CD4-positive, alpha-beta T cell treated with Interleukin-15 for 1 hour (primary cell): ENCODE data around the gene SLC44A3.
A peak's percentile ranks its signal among the peaks of the same experiment; 100 is the strongest.

Experiments
- DNase-seq: peaks from one replicate; pipeline ENCODE4 v3.0.0-alpha.2; 2020

The SLC44A3 gene

DNA sequence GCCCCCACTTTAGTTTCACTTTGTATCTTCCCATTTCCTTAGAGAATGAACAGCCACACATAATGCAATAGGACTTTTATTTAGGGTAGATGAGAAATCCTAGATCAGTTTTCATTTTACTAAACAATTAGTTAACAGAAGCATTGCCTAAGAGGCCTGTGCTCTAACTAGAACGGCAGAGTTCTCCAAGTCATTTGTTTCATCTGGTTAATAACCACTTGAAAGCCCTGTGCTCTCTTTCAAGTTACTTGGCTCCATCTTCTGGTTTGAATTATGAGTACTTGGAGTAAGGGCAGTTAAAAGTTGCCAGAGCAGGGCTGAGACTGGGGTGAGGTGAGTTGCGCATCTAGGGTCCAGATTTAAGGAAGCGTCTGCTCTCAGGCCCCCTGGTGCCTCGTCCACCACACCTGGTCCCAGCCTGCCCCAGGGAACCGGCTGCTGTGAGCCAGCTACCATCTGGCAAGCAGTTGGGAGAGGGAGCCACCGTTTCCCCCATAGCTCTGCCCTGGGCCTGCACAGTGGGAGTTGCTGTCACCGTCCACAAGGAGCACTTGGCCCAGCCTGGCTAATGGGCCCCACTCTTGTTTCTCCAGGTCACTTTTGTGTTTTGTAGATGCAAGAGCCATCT is 18.1 kb upstream of the SLC44A3 start:
- DNase-seq, result no peak

DNA sequence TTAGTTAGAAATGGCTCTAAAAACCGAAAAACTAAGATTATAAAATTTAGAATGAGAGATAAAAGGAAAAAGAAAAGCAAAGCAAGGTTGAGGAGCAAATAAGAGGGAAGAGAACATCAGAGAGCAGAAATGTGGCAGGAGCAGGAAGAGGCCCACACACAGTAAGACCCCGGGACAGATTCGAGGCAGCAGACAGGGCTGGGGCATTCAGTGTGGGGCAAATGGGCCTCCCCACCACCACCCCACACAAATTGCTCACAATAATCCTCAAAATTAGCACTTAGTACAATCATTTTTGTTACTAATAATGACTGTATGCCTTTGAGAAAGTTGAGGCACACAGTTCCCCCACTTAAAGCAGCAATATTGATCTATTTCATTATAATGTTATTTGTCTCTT is 17.1 kb upstream of the SLC44A3 start:
- no peak for DNase-seq

DNA sequence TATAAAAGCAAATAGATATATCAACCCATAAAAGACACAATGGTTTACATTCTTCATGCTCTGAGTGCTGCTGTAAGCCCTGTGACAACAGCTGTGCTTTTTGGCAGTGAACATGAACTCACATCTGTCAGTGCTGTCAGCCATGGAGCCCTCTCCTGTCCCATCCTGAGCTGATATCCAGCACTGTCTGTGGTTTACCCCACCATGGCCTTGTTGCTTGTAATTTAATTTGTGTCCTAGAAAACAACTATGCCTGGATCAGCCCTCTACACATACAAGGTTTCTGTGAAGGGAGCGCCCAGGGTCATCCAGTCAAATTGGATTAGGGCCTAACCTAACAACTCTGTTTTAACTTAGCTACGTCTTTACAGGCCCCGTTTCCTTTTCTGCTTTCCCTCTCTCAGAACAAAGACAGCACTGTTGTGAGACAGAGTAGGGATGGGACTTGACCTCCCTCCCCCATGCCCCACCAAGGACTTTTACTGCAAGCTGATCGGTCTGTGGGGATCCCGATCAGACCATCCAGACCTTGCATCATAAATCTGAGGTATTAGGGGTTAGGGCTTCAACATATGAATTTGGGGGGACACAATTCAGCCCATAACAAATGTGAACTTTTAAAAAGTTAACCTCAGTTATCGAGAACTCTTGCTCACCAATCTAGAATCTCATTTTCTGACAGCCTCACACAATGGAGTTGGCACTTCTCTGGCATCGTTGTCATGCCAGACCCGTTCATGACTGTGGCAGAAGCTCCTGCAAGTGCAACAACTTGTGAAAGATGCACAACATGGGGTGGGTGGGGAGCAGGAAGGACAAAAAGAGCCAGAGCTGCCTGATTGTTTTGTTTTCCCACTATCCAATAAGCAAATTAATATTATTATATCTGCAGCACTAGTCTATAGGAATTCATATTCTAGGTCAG is 16.4 kb upstream of the SLC44A3 start:
- no peak for DNase-seq

DNA sequence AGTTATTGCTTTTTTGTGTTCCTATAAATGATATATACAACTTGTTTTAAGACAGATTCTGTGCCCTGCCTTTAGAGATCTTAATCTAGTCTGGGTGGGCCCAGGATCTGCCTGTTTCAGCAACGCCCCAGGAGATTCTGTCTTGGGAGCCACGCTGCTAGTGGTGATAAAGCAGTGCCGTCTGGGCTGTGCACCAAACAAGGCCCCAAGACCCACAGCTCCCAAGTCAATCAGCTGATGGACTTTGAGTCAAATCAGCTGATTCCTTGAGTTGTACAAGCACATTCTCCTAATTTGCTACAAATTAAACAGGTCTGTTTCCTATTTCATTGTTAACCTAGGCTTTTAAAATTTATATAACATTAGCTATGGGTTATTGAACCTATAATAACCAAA is 15.7 kb upstream of the SLC44A3 start:
- DNase-seq, result no peak

DNA sequence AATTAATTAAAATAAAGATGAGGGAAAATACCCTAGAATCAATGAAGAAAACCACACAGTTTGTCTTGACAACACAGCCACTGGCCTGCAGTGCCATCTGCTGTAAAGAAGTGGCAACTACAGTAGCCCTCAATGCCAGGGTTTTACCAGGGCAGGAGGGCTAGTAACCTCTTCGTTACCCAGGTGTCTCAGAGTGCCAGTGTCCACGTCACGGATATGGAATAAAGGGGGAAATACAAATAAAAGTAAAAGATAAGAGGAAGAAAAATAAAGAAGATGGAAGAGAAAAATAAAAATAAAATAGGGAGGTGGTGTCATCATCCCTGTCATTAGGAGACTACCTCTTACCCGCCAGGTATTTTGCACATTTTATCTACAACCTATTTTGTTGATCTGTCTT is 14.2 kb upstream of the SLC44A3 start:
- peak; percentile 45 for DNase-seq

DNA sequence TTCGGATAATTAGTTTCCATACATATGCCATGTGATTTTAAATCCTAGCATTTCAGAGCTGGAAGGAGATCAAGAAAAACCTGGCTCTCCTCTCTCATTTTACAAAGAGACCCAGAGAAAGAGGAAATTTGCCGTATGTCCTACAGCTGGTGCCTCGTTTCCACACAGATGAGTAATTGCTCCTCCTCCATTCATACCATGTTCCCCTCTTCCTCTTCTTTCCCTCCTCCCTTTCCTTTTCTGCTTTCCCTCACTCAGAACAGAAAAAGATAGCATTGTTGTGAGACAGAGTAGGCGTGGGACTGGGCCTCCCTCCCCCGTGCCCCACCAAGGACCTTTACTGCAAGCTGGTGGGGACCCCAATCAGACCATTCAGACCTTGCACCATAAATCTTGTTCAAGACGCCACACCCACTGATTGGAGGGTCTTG is 13.7 kb upstream of the SLC44A3 start:
- no peak for DNase-seq

DNA sequence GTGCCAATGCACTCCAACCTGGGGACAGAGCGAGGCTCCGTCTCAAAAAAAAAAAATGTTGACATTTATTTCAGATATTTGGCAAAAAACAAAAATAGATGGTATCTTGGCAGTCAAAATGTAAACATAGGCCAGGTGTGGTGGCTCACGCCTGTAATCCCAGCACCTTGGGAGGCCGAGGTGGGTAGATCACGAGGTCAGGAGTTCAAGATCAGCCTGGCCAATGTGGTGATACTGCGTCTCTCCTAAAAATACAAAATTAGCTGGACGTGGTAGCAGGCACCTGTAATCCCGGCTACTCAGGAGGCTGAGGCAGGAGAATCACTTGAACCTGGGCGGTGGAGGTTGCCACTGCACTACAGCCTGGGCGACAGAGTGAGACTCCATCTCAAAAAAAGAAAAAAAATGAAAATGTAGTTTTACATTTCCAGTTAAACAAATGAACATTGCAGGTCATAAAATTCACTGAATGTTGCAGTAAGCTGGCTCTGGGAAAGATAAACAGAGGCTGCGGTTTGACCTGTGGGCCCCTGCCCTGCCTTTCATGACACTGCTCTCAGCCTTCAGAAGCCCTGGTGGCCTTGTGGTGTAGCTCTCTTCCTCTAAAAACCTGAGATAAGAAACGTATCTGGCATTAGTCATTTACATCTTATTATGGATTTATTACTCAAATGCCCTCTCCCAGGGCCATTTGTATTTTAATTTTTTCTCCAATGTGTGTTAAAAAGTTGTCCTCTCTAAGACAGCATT is 12.2 kb upstream of the SLC44A3 start:
- no peak for DNase-seq

DNA sequence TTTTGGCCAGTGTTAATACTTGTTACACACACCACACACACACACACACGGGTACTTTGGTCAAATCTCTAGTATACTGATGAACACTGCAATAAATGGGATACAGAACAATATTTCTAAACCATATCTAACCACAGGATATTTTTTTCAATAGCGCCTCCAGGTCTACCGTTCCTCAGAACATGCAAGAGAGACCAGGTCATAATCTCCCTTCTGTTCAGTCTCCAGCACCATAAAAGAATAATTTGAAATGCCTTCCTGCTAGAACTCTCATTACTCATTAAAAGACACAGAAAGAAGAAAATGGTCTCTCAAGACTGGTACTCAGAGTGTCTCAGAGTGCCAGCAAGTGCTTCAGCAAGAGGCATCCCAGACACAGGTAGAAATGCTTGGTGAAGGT is 11.5 kb upstream of the SLC44A3 start:
- DNase-seq, result no peak

DNA sequence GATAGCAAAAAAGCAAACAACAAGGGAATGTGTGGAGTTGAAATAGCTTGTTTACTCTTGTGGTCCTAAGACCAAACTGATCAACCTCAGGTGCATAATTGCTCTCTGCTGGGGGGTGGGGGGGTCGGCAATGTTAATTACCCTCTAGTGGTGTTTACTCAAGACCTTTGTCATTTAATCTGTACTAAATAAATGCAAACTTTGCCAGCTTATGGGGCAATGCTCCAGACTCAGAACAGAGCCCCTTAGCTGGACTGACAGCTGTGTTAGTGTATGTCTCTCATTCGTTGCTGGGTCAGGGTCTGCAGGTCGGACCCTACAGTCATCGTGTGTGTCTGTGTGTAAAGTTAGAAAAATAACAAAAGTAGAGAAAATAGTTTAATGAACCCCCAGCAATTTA is 7.2 kb upstream of the SLC44A3 start:
- DNase-seq, result no peak

DNA sequence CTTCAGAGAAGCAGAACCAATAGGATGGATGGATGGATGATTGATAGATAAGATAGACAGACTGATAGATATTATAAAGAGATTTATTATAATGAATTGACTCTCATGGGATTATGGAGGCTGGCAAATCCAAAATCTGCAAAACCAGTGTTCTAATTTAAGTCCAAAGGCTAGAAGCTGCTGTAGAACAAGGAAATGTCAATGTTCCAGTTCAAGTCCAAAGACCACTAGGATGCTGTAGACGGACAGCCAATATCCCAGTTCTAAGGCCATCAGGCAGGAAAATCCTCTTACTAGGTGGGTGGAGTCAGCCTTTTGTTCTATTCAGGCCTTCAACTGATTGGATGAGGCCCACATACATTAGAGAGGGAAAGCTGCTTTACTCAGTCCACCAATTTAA is 4.1 kb upstream of the SLC44A3 start:
- DNase-seq, result no peak

DNA sequence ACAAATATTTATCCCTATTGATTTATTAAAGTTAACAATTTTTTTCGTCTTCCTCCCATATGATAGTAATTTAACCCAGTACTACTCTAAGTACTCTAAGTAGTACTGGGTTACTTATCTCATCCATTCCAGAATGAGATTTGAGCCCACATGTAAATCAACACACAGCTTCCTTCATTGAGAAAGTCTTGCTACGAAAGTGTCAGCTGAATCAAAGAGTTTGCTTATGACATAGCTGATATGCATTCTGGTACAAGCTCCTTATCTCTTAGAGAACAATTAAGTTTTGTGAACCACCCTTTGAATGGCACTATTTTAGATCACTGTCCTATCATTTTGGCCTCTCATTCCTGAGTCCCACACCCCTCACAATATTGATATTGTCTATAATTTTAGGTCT is 2.4 kb upstream of the SLC44A3 start:
- no peak for DNase-seq

DNA sequence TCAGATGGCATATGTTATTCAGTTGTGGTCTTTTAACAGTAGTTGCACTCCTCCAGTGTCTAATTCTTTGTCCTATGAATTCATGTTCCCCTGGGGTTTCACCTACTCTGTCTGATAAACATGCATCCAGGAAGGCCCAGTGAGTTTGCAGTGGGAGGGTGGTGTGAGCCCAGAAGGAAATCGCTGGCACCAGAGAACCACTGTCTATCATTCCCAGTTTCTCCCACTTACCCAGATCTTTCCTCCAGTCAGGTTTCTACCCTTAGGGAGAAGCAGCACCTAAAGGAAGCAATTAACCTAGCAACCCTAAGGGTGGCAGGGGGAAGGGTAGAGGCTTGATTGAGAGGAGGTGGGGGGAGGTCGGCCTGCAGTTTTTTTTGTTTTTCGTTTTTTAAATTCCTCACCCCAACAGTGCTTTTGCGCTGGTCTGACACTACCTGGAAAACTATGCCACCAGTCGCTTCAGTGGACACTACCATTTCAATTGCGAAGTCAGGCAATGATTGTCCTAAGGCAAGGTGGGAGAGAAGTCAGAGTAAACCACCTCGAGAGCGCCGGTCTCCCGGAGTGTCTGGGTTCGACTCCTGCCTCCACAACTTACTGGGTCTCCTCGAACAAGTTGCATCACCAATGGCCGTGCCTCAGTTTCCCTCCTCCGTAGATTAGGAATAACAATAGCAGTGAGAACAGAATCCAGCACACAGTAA is 766 bp upstream of the SLC44A3 start:
- DNase-seq, result no peak

DNA sequence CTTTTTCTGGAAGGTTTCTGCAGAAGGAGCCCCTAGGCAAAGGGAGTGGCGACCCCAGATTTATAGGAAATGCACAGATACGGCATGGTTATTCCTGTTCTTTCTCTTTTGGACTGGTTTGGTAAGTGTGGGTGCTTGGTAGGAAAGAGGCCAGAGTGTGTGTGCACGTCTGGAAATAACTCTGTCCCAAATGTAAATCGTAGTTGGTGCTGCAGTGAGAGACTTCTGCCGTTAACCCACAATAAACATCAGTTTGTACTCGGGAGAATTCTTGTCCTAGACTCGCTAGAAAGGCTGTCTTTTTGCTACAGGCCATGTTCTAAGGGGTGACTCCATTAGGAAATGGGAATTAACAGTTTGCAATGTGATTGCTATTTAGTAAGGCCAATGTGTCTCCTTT is 779 bp downstream of the SLC44A3 start:
- DNase-seq, result no peak

DNA sequence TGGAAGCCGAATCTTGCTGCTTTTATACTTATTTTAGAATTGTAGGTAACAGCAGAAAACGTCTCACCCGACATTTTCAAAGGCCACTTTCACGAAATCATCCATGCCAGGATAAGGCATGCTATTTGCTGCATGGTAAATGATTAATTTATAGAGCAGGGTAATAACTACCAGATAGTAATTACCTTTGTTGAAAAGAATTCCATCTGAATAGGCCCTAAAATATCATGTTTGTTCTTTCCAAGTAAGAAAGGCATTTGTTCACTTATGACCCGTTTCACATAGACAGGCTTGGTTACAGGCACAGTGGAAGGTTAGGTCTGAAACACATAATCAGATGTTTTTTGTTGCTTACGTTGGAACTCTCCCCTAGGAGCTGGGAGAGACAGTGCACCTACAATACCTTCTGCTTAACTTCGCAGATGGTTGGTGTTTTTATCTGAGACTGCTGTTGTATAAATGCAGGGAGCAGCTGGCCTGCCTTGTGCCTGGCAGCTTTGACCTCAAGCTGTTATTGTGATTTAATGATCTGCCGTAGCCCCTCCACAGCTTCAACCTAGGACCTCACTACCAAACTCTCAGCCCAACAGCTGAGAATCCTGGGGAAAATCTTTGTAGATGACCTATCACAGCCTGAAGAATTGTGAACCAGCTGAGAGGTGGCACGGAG is 1.6 kb downstream of the SLC44A3 start:
- no peak for DNase-seq

DNA sequence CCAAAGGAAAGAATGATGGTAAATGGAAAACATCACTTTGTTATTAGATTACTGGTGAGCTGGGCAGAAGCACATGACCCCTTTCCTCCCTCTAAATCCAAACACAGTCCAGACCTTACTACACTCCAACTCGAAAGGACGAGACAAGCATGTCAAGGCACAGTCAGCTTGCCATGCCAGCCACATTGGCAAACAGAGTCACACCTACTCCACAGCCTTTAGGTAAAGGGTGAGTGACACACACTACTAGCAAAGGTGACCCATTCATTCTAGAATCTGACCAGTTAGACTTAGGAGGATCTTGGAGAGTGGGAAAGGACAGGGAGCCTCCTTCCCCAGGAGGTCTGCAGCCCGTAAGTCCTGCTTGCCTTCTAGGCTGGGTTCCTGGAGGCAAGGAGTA is 3.0 kb downstream of the SLC44A3 start:
- no peak for DNase-seq

DNA sequence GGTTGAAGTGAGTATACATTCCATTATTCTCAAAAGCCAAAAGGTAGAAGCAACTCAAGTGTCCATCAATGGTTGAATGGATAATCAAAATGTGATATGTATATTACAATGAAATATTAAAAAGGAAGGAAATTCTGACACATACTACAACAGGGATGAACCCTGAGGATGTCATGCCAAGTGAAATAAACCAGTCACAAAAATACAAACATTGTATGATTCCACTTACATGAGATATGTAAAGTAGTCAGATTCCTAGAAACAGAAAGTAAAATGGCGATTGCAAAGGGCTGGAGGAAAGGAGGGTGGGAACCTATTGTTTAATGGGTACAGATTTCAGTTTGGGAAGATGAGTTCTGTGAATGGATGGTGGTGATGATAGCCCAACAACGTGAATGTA is 5.8 kb downstream of the SLC44A3 start:
- no peak for DNase-seq

DNA sequence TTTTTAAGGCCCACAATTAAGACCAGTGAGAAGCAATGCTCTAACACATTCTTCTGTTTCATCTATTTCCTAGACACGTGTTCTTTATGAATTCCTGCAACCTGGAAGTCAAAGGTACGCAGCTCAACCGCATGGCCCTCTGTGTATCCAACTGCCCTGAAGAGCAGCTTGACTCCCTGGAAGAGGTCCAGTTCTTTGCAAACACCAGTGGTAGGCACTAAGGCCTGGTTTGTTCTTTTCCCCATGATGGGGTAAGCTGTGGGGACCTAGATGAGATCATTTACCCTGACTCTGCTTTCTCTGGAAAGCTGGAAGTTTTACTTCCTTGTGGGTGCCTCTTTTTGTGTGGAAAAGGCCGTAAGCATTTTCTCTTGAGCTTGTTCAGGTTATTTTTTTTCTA is 7.3 kb downstream of the SLC44A3 start:
- no peak for DNase-seq

DNA sequence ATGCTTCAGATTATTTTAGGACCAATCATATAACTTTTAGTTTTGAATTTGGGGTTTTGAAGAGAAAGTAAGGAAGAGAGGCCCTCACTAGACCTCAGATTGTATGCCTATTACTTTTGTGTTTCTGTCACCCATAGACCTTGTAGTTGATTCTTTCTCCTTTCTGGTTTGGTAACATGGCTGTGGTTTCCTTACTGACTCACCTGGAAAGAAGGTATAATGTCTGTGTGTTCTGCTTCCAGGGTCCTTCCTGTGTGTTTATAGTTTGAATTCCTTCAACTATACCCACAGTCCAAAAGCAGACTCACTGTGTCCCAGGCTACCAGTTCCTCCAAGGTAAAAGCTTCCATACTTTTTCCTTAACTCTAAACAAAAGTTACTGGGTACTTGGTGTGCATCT is 8.1 kb downstream of the SLC44A3 start:
- DNase-seq, result no peak

DNA sequence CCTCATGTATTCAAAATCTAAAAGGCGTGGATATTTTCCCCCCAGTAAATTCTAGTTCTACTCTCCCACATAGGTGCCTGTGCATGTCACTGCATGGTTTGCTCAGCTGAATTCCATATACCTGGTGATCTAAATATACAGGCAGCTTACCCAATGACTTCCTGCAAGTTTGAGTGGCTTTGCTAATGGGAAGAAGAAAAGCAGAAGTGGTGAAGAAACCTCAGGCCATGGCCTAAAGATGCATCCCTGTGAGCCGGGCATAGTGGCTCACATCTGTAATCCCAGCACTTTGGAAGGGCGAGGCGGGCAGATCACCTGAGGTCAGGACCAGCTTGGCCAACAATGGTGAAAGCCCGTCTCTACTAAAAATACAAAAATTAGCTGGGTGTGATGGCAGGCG is 11.5 kb downstream of the SLC44A3 start:
- no peak for DNase-seq

DNA sequence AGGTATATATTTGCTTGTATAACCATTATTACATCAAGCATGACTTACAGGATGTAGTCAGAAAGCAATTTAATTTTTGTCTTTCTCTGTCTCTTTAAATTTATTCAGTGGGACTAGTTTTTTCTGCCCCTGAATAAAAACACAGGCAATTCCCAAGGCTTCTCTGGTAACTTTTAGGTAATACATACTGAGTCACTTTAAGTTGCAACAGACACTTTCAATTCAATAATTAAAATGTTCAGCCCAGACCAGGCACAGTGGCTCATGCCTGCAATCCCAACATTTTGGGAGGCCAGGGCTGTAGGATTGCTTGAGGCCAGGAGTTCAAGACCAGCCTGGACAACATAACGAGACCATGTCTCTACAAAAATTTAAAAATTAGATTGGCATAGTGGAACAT is 12.3 kb downstream of the SLC44A3 start:
- DNase-seq, result no peak

DNA sequence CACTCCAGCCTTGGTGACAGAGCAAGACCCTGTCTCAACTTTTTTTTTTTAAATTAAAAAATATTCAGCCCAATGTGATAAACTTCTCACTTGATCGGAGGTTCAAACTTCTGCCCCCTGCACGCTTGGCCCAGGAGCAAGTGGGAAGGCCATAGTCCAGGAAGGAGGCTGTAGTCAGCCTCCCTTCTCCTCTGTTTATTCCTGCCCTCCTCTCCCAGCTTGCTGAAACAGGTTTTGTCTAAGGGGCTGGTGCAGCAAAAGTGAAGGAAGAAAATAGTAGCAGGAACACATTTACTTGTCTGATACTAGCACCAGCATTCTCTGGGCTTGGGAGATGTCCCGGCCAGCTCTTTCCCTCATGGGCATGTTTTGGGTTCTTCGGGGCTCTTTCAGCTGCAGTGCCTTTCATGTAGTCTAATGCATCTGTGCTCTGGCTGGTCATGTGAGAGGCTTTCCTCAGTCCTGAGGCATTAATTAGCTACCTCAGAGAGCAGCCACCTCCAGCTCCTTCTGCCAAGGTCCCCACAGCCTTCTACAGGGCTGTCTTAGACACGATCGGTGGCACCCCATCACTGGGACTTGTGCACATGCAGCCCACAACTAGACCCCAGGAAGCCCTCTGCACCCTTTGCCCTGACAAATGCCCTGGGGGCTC is 12.9 kb downstream of the SLC44A3 start:
- DNase-seq, result no peak

DNA sequence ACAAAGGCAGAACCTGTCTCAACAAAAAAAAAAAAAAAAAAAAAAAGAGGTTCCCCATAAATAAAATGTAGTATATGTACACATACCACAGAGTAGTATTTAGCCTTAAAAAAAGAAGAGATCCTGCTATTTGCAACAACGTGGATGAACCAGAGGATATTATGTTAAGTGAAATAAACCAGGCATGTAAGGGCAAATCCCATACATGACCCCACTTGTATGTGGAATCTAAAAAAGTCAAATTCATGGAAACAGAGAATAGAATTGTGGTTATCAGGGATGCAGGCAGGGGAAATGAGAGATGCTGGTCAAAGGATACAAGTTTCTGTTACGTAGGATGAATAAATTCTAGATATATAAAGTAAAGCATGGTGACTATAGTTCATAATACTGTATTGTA is 16.7 kb downstream of the SLC44A3 start:
- DNase-seq, result no peak
